Tongue (tissue), 2 donors: ENCODE data around the gene KLK15. TPM values are rescaled to one million over a fixed set of nuclear protein-coding genes. Genes with fewer than 3 reads are reported as not detected.
A peak's percentile ranks its signal among the peaks of the same experiment; 100 is the strongest.
"Not testable (repeated sequence)": the region's sequence is repeated elsewhere in the genome, so short reads cannot be mapped to it uniquely, and the experiment has no call there.

Experiments used
- DNase-seq: peaks from one replicate; pipeline ENCODE4 v3.0.0-alpha.2; 2015
- total RNA-seq: library from RNA; depleted of rRNA; stranded (reverse); fragments of >200 nt; gene quantifications from one replicate; pipeline ENCODE4 v1.2.3, GENCODE V29; 2014

KLK15 gene
- total RNA-seq, 1 donor from 2014 or later: not detected

DNA sequence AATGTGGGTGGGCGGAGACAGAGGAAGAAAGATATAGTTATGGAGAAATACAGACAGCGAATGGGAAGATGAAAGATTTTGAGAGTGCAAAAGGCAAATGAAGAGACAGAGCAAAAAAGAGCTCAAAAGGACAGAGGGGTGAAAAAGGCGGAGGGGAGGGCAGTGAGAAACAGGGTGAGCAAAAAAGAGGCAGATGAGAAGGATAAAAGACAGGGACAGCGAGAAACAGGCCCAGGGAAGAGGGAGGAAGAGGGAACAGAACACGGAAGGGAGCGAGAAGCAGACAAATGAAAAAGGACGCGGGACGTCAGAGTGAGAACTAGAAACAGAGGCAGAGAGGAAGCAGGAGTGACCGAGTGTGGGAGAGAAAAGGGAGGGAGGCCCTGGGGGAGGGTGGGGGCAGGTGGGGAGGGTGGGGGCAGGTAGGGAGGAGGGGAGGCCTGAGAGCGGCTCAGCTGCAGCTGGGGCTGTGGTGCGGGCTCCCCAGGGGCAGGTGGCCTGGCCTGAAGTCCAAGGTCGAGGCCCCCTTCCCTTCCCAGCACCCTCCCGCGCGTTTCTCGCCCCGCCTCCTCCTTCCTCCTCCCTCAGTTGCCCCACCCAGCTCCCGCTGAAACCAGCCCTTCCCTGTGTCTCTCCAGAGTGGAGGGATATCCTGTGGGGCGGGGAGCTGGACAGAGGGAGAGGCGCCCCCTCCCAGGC is 12.7 kb downstream of the KLK15 start:
- no peak for DNase-seq

DNA sequence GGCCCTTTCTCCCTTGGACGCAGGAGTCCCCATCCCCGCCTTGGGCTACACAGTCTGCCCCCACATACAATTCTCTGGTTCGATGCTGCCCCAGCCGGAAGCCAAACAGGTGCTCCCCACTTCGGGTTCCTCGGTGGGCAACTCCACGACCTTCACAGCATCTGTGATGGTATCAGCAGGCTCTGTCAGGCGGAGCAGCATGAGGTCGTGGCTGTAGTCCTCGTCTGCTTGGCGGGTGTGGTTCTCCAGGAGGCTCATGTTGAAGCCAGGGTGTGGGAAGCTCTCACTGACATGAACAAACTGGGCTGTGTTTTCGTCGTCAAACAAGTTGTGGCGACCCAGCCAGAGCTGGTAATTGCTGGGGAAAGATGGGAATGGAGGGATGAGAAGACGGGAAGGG is 13.3 kb downstream of the KLK15 start:
- no peak for DNase-seq

- DNase-seq: no peak
Observed at GRCh38 chr19:50819636-50820035, 13.7 kb downstream of the KLK15 start.

GRCh38 chr19:50818859-50819472 is 14.4 kb downstream of the KLK15 start:
- DNase-seq: no peak

DNA sequence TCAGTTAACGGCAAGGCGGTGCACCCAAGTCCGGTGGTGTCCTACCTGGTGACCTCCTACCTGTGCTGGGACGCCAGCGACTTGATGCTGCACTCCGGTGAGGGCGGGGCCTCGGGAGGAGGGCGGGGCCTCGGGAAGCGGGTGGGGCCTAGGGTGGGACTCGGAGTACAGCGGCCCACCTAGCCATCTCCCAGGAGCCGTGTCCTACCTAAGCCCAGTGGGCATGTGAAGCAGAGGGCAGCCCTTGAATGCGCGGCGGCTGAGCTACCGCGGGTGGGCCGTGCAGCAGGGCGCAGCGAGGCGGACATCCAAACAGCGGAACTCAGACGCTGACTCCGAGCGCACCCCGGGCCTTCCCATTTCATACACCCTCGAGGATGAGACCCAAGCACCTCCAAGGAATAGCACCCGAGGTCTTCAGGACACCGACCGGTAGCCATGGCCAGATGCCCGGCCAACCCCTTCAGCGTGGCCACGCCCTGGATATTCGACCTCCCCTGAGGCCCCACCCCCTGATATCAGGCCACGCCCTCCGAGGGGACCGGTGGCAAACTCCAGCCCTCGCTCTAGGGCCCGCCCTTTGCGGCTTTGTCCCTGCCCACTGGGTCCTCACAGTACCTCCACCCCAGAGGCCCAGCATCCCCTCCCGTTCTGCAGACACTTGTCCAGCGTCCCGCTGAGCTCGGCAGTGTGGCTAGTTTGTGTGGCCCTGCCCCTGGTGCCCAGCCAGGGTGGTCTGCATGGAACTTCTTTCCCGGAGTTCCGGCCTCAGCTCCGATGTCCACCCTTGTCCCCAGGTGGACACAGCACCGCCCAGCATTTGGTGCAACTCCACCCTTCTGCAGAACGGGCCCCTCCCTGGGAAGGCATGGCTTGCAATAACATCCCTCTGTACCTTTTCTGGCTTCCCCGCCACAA is 15.2 kb downstream of the KLK15 start:
- DNase-seq: no peak

GRCh38 chr19:50815439-50815838 is 17.9 kb downstream of the KLK15 start:
- no peak for DNase-seq

GRCh38 chr19:50814883-50815282 is 18.5 kb downstream of the KLK15 start:
- DNase-seq: no peak

DNA sequence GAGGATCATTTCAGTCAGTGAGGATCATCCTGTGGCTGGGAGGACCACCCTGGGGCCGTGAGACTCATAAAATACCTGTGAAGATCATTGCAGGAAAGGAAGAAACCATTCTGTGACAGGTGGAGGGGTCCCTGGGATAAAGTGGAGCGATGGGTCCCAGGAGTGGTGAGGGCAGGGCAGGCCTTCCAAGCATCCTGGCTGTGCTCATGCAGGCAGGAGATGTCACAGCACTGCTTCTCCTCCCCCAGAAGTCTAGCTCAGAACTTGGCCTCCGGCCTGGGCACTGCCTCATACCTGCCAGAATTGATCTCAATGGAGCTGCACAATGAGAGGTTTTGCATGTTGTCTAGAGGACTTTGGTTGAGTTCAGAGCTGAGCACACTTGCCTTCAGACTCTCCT is 20.9 kb downstream of the KLK15 start:
- no peak for DNase-seq

GRCh38 chr19:50811622-50812238 is 21.6 kb downstream of the KLK15 start:
- DNase-seq: not testable (repeated sequence)

GRCh38 chr19:50808856-50809255 is 24.5 kb downstream of the KLK15 start:
- DNase-seq: no peak

DNA sequence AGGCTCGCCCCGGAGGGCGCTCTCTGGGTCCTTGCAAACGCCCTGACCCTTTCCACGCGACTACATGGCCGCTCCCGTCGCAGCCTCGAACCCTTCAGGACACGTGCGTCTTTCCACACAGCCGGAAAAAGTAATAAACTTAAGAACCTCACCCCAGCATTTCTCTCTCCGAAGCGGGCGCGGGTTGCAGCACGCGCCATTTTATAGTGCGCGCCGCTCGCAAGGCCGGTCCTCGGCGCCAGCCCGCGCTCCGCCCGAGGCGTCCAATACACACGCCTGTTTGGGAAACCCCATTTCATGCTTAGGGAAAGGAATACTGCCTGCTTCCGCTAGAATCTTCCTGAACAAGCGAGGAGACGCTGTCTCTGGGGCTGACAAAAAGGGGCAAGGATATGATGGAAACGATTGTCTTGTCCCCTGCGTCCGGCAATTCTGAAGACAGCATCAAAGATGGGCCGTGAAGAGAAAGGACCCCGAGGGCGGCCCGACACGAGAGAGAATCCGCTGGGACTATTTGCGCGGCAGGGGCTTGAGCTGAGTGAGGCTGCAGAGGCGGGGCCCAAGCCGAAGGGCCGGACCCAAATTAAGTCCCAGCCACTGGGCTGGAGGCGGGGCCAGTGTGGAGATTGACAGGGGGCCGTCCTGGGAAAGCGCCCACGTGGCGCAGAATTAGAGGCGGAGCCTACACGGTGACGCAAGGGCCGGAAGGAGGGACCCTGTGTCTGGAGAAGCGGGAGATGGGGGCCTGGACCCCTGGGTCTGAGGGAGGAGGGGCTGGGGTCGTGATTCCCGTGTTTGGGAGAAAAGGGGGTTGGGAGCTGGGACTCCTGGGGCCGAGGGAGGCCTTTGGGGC is 28.7 kb downstream of the KLK15 start:
- peak; percentile 100 for DNase-seq

- peak; percentile 47 for DNase-seq
Observed at GRCh38 chr19:50803633-50804419, 29.5 kb downstream of the KLK15 start.

DNA sequence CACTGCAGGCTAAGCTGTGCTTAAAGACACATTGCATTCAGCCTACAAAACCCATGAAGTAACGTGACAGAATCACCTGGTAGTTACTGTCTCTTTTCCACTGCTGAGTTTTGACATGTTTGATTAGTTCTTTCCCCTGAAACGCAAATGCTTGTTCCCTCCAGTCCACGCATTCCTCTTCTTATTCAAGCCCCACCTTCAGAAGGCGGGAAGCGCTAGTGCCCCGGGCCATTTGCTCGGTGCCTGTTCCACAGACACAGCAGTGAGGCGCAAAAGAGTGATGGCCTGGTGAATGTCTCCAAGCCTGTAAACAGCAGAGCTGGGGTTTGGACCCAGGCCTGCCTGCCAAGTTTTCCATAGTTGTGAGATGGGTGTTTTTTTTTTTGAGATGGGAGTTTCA is 32.3 kb downstream of the KLK15 start:
- no peak for DNase-seq

DNA sequence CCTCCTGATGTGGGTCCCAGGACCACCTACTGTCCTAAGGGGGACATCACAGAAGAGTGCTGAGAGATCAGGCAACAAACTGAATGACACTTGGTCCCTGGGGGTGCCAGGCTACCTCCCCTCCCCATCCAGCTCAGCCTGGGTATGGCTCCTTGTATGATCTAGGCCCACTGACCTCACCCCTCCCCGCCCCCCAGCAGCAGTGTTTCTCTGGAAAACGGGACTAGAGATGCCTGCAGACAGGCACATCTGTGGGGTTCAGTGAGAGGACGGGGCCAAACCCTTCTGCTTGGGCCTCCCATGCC is 33.9 kb downstream of the KLK15 start:
- no peak for DNase-seq

DNA sequence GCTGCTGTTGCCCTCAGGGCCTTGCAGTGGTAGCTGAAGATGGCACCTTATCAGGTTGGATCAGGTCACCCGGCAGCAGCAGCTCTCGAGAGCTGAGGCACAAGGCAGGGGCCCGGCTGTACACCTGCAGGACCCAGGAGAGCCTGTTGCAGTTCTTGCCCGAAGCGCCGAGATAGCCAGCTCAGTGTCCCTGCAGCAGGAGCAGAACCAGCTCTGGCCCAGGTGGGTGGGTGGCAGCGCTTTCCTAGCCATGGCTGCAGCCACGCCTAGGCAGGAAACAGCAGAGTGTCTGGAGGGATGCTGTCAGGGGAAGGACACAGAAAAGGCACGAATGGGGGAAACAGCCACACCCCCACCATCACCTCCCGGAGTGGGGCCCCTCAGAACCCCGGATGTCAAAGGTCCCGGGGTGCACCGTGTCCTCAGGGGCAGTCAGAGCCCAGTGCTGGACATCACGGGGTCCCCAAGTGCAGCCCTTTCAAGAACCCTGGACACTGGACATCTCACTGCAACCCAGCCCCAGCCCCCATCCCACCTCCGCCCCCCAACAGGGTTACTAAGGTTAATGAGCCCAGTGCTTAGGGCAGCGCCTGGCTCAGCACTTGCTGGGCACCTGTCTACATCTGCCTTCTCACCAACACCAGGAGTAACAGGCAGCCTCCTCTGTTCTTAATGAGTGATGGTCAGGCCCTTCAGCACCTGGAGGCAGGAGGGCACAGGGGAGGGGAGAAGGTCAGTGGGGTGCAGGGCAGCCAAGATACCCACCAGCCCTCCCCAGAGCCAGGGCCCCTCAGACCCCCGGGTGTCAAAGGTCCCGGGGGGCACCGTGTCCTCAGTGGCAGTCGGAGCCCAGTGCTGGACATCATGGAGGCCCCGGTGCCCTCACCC is 34.5 kb downstream of the KLK15 start:
- DNase-seq: no peak

DNA sequence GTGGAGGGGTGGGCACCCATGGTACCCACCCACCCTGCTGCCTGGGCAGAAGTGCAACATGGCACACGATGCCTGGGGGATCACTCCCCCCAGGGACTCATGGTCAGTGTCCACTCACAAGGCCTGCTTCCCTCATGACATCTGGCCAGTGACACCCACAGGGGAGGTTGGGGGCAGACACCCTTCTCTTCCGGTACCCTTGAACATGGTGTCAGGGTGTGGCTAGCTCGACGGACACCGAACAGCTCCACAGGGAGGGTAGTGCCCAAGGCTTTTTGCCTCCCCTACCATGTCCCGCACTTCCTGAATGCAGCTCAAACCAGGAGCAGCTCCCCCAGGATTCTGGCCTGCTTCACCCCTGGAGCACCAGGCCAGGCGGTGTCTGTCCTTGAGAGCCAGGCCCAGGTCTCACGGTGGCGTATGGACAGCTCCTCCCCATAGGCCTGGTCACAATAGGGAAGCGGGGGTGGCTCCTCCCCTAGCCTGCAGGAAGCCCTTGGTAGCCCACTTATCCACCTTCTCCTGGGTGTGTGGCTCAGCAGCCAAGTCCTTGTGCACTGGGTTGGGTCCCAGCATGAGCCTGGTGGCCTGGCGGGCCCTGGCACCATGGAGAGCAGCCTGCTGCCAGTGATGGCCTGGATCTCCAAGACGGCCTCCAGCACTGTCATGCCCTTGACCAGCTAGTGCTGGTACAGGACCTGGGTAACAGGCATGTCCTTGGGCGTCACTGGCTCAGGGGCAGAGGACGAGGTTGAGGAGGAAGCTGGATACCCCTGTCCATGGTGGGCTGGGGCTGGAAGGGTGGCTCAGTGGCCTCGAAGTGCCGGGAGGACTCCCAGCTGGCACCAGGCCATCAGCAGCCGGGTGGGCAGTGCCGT is 35.4 kb downstream of the KLK15 start:
- DNase-seq: no peak

GRCh38 chr19:50797429-50797780 is 36.0 kb downstream of the KLK15 start:
- DNase-seq: no peak

DNA sequence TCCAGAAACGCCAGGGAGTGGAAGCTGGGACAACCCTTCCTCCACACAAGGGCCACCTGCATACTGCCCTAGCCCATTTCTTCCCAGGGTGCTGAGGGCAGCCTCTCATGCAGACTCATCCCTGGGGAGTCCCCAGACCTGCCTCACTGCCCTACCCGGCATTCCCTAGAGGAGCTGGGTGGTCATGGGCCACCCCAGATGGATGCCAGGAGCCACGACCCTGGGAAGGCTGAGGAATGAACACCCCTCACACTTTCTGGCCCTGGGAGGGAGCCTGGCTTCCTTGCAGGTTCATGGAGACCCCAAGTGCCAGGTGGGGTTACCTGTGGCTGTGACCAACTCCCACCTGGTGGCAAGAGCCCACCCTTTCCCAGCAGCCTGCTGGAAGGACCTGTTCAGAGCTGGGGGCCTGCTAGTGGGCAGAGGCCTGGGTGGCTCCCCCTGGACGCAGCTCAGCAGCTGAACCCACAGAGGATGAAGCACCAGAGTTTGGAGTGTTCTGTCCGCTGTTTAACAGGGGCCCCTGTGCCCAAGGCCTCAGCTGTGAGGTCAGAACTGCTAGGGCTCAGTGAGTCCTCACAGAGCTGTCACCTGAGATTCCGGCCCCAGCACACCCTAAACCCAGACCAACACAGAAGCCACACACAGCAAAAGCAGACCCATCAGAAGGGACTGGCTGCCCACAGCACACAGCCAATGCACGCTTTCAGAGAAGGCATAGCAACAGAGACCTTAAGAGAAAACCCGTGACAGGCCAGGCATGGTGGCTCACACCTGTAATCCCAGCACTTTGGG is 36.5 kb downstream of the KLK15 start:
- DNase-seq: no peak
